Heart left ventricle (tissue), 16 donors: ENCODE data around the gene HELZ2. TPM values are rescaled to one million over a fixed set of nuclear protein-coding genes. Genes with fewer than 3 reads are reported as not detected.

ENCODE experiments used
- ATAC-seq, 4 donors: fragments of 200-7000 bp; cut with Tn5 transposase; one replicate each; pipeline ENCODE4 v1.9.1; 2020 to 2022; ENCODE audit warnings: moderate library complexity in 4 of 4, mild to moderate bottlenecking in 3 of 4, moderate number of reproducible peaks in 1 of 4
- DNase-seq, 5 donors: peaks; one replicate each; pipeline ENCODE4 v3.0.0-alpha.2; 2020
- H3K27ac ChIP-seq, 12 donors: fragments of 200-600 bp; sonication (generic) in 4 of 12; one replicate each; pipeline versions ENCODE4 v1.5.0 to v1.8.0; 2016 to 2022; ENCODE audit warnings: mild to moderate bottlenecking in 2 of 12
- H3K27me3 ChIP-seq, 9 donors: fragments of 200-600 bp; sonication (generic) in 2 of 9; one replicate each; pipeline versions ENCODE4 v1.5.1 to v1.8.0; 2016 to 2022; ENCODE audit warnings: mild to moderate bottlenecking in 3 of 9
- H3K36me3 ChIP-seq, 9 donors: fragments of 200-600 bp; sonication (generic) in 2 of 9; one replicate each; pipeline versions ENCODE4 v1.5.0 to v1.8.0; 2018 to 2022; ENCODE audit warnings: mild to moderate bottlenecking in 2 of 9
- H3K4me1 ChIP-seq, 12 donors: fragments of 200-600 bp; sonication (generic) in 4 of 12; one replicate each; pipeline versions ENCODE4 v1.5.0 to v1.8.0; 2016 to 2022; ENCODE audit warnings: mild to moderate bottlenecking in 3 of 12
- H3K4me3 ChIP-seq, 12 donors: fragments of 200-600 bp; sonication (generic) in 4 of 12; one replicate each; pipeline versions ENCODE4 v1.5.0 to v1.8.0; 2017 to 2022; ENCODE audit warnings: mild to moderate bottlenecking in 9 of 12, moderate library complexity in 4 of 12
- H3K9me3 ChIP-seq, 12 donors: fragments of 200-600 bp; sonication (generic) in 4 of 12; one replicate each; pipeline versions ENCODE4 v1.5.0 to v1.8.0; 2016 to 2022; ENCODE audit warnings: mild to moderate bottlenecking in 1 of 12
- CTCF ChIP-seq, 12 donors: fragments of 200-600 bp; sonication (generic) in 4 of 12; IDR thresholded peaks; one replicate each; pipeline versions ENCODE4 v1.5.0 to v1.8.0; 2018 to 2022; ENCODE audit warnings: antibody characterized with exemption in 12 of 12, mild to moderate bottlenecking in 5 of 12
- POLR2A ChIP-seq, 2 donors: fragments of 450-650 bp; IDR thresholded peaks; one replicate each; pipeline ENCODE4 v1.6.1; 2017; ENCODE audit warnings: antibody characterized with exemption in 2 of 2, mild to moderate bottlenecking in 2 of 2, moderate library complexity in 2 of 2
- WGBS, 4 donors: extraction: QIAGEN DNeasy Blood & Tissue Kit in 2 of 4; methylation state at CpG; one replicate each; pipeline versions ENCODE4 v1.1.5 to v1.1.7; 2013 to 2018; 5-methylcytosine and 5-hydroxymethylcytosine counted together
- intact Hi-C, 10 donors: fragments of 100-400 bp; cut with DNase I; formaldehyde crosslinking; loops; one replicate each; pipeline versions ENCODE4 v1.11.1 to v1.14.2; 2022
- long read RNA-seq, 3 donors: library from polyadenylated mRNA; unstranded; transcript quantifications; one replicate each; pipeline ENCODE4 v2.0.0, GENCODE V29; 2020 to 2021
- polyA plus RNA-seq, 2 donors: library from polyadenylated mRNA; stranded (reverse); fragments of 200-250 nt; gene quantifications; one replicate each; pipeline ENCODE4 v1.2.3, GENCODE V29; 2013
- total RNA-seq, 9 donors: library from RNA; depleted of rRNA in 2 of 9; stranded (reverse); fragments of >200 nt in 2 of 9; fragmentation: NEBNext Ultra II Directional in 3 of 9; extraction: Animal tissue kit (Norgen Biotek cat#: 25700) in 3 of 9; gene quantifications; one replicate each; pipeline versions ENCODE4 v1.1.0 to v1.2.4, GENCODE V29; 2016 to 2023
- donor health status: ischemic (EF 13 %, LVEDD 7.1; RV severe dilation, severe dysfunction).
- donor health status: healthy with polysubstance abuse.
- donor health status: DM: no; HTN: yes; CAD: no.
- donor health status: DM: no; HTN: no; CAD: no.
- donor health status: ischemic (EF 25% LVEDD 6.9; RV normal size, moderate dysfunction).
- donor health status: ischemic (EF 25% LVEDD 5.7; RV mildly dilated, moderate dysfunction).
- donor health status: healthy.
- donor health status: DM: yes; HTN: yes; CAD: no.
- donor health status: ischemic (EF 35%, LVEDD 5.7; RV mildly dilated, moderate dysfunction).
- donor health status: nonischemic (EF 11% LVEDD 7.7; RV severe dilation, severe dysfunction).
- donor health status: DM: yes; HTN: yes; CAD: no.
- donor health status: PGD.
- donor health status: ischemic (EF 29% LVEDD 5.4; RV normal size, mild dysfunction).
- donor health status: nonischemic (EF 23%, LVEDD 6.1; RV moderate dilation, normal function).

HELZ2 gene
- total RNA-seq = 10 to 100 TPM; 10.4 to 34.6 (median 20.9) TPM
- polyA plus RNA-seq = 1 to 10 TPM; 7.2 to 8.8 TPM
- long read RNA-seq, donor 1, partial matches to known transcripts = 0 of 1 reads
- long read RNA-seq, donor 1, other reads (novel, unspliced or antisense) = 1 of 1 reads
- long read RNA-seq, donor 2, partial matches to known transcripts = 2 of 7 reads
- long read RNA-seq, donor 2, other reads (novel, unspliced or antisense) = 2 of 7 reads
- long read RNA-seq, donor 3, partial matches to known transcripts = 0 of 1 reads
- long read RNA-seq, donor 3, other reads (novel, unspliced or antisense) = 0 of 1 reads

- Histone ChIP-seq H3K27ac (peak within 1 kb of the TSS; percentile 54 to 96 (median 86)), H3K27me3 (peaks cover 0 to 17% (median 0%) of the 10 kb centered on the region in 9 donors), H3K4me3 (peak within 1 kb of the TSS; percentile 65 to 99 (median 86)), H3K9me3 (no peaks in the 10 kb centered on the region), H3K4me1 (peaks cover 0 to 36% (median 18%) of the 10 kb centered on the region in 12 donors), H3K36me3 (peaks cover 0 to 13% (median 6%) of the 10 kb centered on the region in 9 donors)
- no peak for TF ChIP-seq CTCF (IDR thresholded peaks at IDR 0.05)
- TF ChIP-seq POLR2A (IDR thresholded peaks at IDR 0.05) = no peak
- DNase-seq (peak; percentile 81 to 90 (median 85)), ATAC-seq (peak; percentile 39 to 82 (median 78))
- intact Hi-C loops = no loop called here
- whole genome bisulfite sequencing, 4 donors = 0 to 8% (median 6%) methylated on average over 13 to 40 of the region's 40 CpGs
Measured at GRCh38 chr20:63574156-63574828, at the start of gene HELZ2. TSS of gene HELZ2 (minus strand) at chr20:63574239. CDS start at chr20:63572385, 1,854 bp downstream.

GRCh38 chr20:63622732-63623131 lies 48.7 kb upstream of the HELZ2 start:
- DNase-seq = peak in 2 of 5 donors; percentile 18 to 33
- 94% methylated on average over 14 of the region's 14 CpGs for WGBS, 4 donors
- intact Hi-C loops = loop anchor here in 2 of 10 donors (5.0 to 10.0 kb wide), 2 partner anchors 35 to 242 kb away; partner anchors contain the start of genes ABHD16B (in 1 of the 2) and TPD52L2 (in 1 of the 2)

DNA sequence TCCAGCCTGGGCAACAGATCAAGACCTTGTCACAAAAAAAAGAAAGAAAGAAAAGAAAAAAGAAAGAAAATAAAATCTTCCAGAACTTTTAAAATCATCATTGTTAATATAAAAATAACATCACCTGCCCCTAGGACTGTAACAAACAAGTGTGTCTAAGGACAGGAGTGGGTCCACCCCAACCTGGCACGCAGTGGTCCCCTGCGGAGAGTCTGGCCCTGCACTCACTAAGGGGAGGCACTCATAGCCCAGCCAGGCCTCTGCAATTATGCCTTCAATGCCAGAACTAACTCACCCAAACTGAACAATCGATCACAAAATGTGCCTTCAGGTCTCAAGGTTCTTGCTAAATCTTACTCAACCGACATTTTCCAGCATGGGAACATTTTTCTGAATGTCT lies 48.1 kb upstream of the HELZ2 start:
- ATAC-seq (no peak), DNase-seq (peak in 2 of 5 donors; percentile 2 to 14)
- Histone ChIP-seq H3K9me3 (no peaks in the 10 kb centered on the region), H3K36me3 (peaks cover 0 to 33% (median 21%) of the 10 kb centered on the region in 9 donors), H3K4me1 (peaks cover 0 to 11% (median 4%) of the 10 kb centered on the region in 12 donors), H3K4me3 (no peak overlapping the region), H3K27ac (no peak overlapping the region), H3K27me3 (no peaks in the 10 kb centered on the region)
- TF ChIP-seq CTCF (IDR thresholded peaks at IDR 0.05) = no peak
- no peak for TF ChIP-seq POLR2A (IDR thresholded peaks at IDR 0.05)
- 85 to 93% (median 92%) methylated on average over 4 of the region's 4 CpGs for WGBS, 4 donors
- intact Hi-C loops = loop anchor here in 2 of 10 donors (5.0 to 10.0 kb wide), 2 partner anchors 35 to 243 kb away; partner anchors contain the start of genes ABHD16B (in 1 of the 2) and TPD52L2 (in 1 of the 2)

More at GRCh38 chr20:63622732-63623131, 48.7 kb upstream of the HELZ2 start:
- H3K9me3 ChIP-seq = no peaks in the 10 kb centered on the region
- H3K27me3 ChIP-seq = no peaks in the 10 kb centered on the region
- no peak overlapping the region for H3K4me3 ChIP-seq
- H3K36me3 ChIP-seq = peaks cover 0 to 27% (median 15%) of the 10 kb centered on the region in 9 donors
- ATAC-seq = no peak
- H3K4me1 ChIP-seq = peaks cover 0 to 11% (median 5%) of the 10 kb centered on the region in 12 donors
- TF ChIP-seq POLR2A (IDR thresholded peaks at IDR 0.05) (no peak), CTCF (IDR thresholded peaks at IDR 0.05) (no peak)
- no peak overlapping the region for H3K27ac ChIP-seq

DNA sequence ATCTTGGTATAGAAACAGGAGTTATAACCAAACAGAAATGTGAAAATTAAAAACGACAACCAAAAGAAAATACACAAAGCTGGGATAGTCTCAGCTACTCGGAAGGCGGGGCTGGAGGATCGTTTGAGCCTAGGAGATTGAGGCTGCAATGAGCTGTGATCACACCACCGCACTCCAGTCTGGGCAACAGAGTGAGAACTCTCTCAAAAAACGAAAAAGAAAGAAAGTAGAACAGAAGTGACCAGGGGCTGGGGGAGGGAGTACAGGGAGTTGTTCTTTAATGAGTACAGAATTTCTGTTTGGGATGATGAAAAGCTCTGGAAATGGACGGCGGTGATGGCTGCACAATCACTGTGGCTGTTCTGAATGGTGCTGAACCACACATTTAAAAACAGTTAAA lies 47.0 kb upstream of the HELZ2 start:
- 86 to 90% (median 87%) methylated on average over 8 of the region's 8 CpGs for WGBS, 4 donors
- no peak overlapping the region for H3K27ac ChIP-seq
- H3K36me3 ChIP-seq = peaks cover 0 to 44% (median 31%) of the 10 kb centered on the region in 9 donors
- DNase-seq (peak in 1 of 5 donors; percentile 16), ATAC-seq (no peak)
- intact Hi-C loops = loop anchor here in 2 of 10 donors (5.0 to 10.0 kb wide), 2 partner anchors 34 to 244 kb away; partner anchors contain the start of genes ABHD16B (in 1 of the 2) and TPD52L2 (in 1 of the 2)
- H3K4me1 ChIP-seq = peaks cover 0 to 10% (median 4%) of the 10 kb centered on the region in 12 donors
- H3K4me3 ChIP-seq = no peak overlapping the region
- H3K27me3 ChIP-seq = no peaks in the 10 kb centered on the region
- no peak for TF ChIP-seq CTCF (IDR thresholded peaks at IDR 0.05)
- TF ChIP-seq POLR2A (IDR thresholded peaks at IDR 0.05) = no peak
- H3K9me3 ChIP-seq = no peaks in the 10 kb centered on the region
